HG03045 (cell line): ENCODE data around the gene KLF6.
"Not testable (repeated sequence)": the region's sequence is repeated elsewhere in the genome, so short reads cannot be mapped to it uniquely, and the experiment has no call there.

ENCODE experiments used
- ATAC-seq: cut with Tn5 transposase; IDR thresholded peaks from one replicate; pipeline ENCODE4 v1.9.1; 2021; ENCODE audit warnings: mild to moderate bottlenecking, moderate library complexity; ENCODE audit not compliant: unreplicated experiment

Gene KLF6

DNA sequence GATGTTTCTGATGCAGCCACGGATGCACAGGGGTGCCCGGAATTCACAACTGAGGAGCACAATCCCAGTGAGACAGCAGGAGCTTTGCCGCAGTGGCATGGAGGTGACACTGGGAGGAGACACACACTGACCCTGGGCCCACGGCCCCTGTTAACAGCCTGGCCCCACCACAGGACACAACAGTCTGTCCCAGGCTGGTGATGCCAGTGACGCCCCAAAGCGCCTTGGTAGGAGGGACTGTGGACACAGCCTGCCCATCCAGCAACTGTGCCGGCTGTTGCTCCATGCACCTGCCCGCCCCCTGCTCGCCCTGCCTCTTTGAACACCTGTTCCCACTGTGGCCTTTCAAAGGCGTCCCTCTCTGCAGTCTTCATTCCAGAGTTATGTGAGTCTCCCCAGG lies 49.8 kb downstream of the KLF6 start:
- ATAC-seq = no peak

DNA sequence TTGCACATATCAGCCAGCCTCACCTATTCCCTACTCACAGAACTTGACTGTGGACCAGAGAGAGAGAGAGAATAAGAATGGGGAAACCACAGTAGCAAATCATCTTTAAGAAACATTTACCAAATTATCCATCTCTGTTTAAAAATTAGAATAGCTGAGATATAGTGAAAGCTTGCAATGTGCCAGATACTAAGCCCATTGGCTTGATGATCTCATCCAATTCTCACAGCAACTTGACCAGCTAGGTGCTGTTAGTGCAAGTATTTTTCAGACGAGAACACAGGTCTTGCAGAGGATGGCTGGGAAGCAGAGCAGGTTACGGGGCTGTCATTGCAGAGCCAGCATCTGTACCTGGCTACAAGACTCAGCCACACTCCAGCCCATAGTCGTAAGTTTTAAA lies 50.9 kb downstream of the KLF6 start:
- ATAC-seq = no peak

DNA sequence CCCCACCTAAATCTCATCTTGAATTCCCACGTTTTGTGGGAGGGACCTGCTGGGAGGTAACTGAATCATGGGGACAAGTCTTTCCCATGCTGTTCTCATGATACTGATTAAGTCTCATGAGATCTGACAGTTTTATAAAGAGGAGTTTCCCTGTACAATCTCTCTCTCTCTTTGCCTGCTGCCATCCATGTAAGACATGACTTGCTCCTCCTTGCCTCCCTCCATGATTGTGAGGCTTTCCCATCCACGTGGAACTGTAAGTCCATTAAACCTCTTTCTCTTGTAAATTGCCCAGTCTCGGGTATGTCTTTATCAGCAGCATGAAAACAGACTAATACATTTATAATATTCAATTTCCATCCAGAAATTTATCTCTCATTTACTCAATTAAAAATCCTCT lies 52.8 kb downstream of the KLF6 start:
- not testable (repeated sequence) for ATAC-seq

DNA sequence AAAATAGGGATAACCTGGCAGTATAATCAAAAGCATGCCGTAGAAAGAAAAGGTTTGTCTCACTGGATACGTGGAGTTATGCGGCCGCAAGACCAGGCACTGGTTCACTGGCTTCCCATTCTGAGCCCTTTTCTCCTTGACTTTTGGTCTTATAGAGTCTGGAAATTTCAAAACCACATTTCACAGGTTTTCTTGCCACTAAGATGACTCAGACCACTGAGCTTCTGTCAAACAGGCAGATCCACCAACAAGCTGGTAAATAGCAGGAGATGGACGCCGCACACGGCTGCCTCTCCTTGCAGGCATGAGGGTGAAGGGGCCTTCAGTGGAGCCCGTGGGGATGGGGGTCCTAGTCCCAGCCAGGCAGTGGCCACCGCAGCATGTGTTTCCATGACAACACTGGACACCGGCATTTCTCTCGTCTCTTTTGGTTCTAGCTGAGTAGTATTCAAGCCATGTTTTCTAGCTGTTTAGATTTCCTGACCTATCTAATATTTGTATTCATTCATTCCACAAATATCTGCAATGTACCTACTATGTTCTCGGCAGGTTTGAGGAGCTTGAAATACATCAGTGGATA lies 55.5 kb downstream of the KLF6 start:
- ATAC-seq = no peak

DNA sequence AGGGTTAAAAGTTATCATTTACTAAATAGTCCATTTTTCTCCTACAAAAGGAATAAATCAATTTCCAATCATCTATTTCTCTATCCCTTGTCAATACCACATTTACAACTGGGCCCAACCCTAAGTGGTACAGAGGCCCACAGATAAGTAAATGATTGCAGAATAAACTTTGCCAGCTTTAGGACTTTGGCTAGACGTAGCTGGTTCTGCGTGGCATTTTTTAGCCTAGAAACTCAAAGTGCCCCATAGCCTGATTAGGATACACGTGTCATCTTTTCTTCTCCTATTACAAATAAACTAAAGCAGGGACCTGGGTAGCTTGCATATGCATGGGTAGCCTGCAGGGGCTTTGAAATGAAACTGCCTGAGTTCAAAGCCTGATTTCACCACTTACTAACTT lies 56.4 kb downstream of the KLF6 start:
- ATAC-seq = no peak

DNA sequence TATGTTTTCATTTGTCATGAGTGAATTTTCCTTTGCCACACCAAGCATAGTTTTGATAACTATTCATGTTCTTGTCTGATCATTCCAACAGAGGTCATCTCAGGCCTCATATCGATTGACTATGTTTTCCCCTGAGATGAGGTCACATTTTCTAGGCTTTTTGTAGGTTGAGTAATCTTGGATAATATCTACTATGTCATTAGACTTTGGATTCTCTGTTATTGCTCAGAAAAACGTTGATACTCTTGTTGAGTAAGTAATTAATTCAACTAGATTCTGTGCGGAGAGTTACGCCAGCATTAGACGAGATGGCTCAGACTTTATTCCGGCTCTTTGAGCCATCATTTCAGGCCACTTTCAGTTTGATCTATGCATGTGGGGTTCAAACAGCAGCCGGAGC lies 57.7 kb downstream of the KLF6 start:
- ATAC-seq = no peak
